A673 (cell line): Measurements from ENCODE around the gene PRPF38B. TPM values are rescaled to one million over a fixed set of nuclear protein-coding genes. Genes with fewer than 3 reads are reported as not detected.

ENCODE experiments used
- BruUV-seq: library from RNA; stranded (reverse); fragments of 400-500 nt; replicated peaks from 2 replicates; lab custom pipeline; 2021; lab: Mats Ljungman, UMichigan
- CTCF ChIA-PET: fragments of 300-600 bp; sonication (Branson Sonifier 250); formaldehyde crosslinking; loops from one replicate; lab custom pipeline; 2022; ENCODE audit warnings: antibody characterized with exemption; lab: Charles Lee
- POLR2A ChIA-PET: fragments of 300-600 bp; sonication (Branson Sonifier 250); formaldehyde crosslinking; loops from one replicate; lab custom pipeline; 2022; ENCODE audit warnings: antibody characterized with exemption; ENCODE audit not compliant: low non-redundant PET; lab: Charles Lee
- DNase-seq: peaks from one replicate; pipeline ENCODE4 v3.0.0-alpha.2; 2015; ENCODE audit warnings: low spot score
- H3K27ac ChIP-seq: fragments of 200-600 bp; sonication (generic); 2 replicates; pipeline ENCODE4 v1.5.1; 2016; ENCODE audit warnings: mixed run types, low read depth, mild to moderate bottlenecking, mixed read lengths, antibody characterized with exemption, low read length; ENCODE audit not compliant: poor library complexity, severe bottlenecking
- H3K27me3 ChIP-seq: fragments of 200-600 bp; sonication (generic); replicated peaks from 2 replicates; pipeline ENCODE4 v1.6.1; 2017; ENCODE audit warnings: mixed run types, low read depth, mild to moderate bottlenecking, mixed read lengths, antibody characterized with exemption, low read length; ENCODE audit not compliant: insufficient read depth, poor library complexity
- H3K36me3 ChIP-seq: fragments of 200-600 bp; sonication (generic); 2 replicates; pipeline ENCODE4 v1.6.1; 2016; ENCODE audit warnings: mixed run types, mild to moderate bottlenecking, mixed read lengths, antibody characterized with exemption, low read length; ENCODE audit not compliant: insufficient read depth, poor library complexity, severe bottlenecking
- H3K4me1 ChIP-seq: fragments of 200-600 bp; sonication (generic); 2 replicates; pipeline ENCODE4 v1.6.1; 2017; ENCODE audit warnings: mixed run types, mild to moderate bottlenecking, mixed read lengths, antibody characterized with exemption, low read length; ENCODE audit not compliant: insufficient read depth, poor library complexity, severe bottlenecking
- H3K4me3 ChIP-seq: fragments of 200-600 bp; sonication (generic); 2 replicates; pipeline ENCODE4 v1.5.1; 2016; ENCODE audit warnings: low read depth, mixed run types, mild to moderate bottlenecking, mixed read lengths, low read length; ENCODE audit not compliant: poor library complexity, severe bottlenecking
- H3K9me3 ChIP-seq: fragments of 200-600 bp; sonication (generic); 2 replicates; pipeline ENCODE4 v1.6.1; 2016; ENCODE audit warnings: mixed run types, low read depth, mild to moderate bottlenecking, mixed read lengths, antibody characterized with exemption, low read length; ENCODE audit not compliant: poor library complexity, severe bottlenecking
- CTCF ChIP-seq: fragments of 300-800, 200-600 bp; sonication (generic); conservative IDR thresholded peaks from 2 replicates; pipeline ENCODE4 v1.5.1; 2017; ENCODE audit warnings: low read depth, mild to moderate bottlenecking, antibody characterized with exemption, low read length, moderate library complexity, mixed read lengths
- EZH2 ChIP-seq: fragments of 200-600 bp; sonication (generic); IDR thresholded peaks from 2 replicates; pipeline ENCODE4 v1.6.1; 2017; ENCODE audit warnings: borderline replicate concordance, low read depth, mild to moderate bottlenecking, mixed read lengths, antibody characterized with exemption, low read length; ENCODE audit not compliant: poor library complexity, severe bottlenecking
- intact Hi-C: fragments of 100-400 bp; cut with micrococcal nuclease; formaldehyde crosslinking; loops from one replicate; pipeline ENCODE4 v1.10.0; 2022; ENCODE audit not compliant: unreplicated experiment
- total RNA-seq: library from RNA; stranded (reverse); gene quantifications from 2 replicates; pipeline ENCODE4 v1.2.3, GENCODE V29; 2021

The PRPF38B gene
- total RNA-seq, 1 experiment from 2014 or later: 59.5 TPM

- BruUV-seq: no TSS peak
- H3K4me3 ChIP-seq: no peak overlapping the region
- no peaks in the 10 kb centered on the region for H3K9me3 ChIP-seq
- ChIA-PET POLR2A (no interaction called here), CTCF (no interaction called here)
- peaks cover 4% of the 10 kb centered on the region for H3K4me1 ChIP-seq
- no peak for TF ChIP-seq EZH2
- TF ChIP-seq CTCF: no peak
- no peak for DNase-seq
- no peaks in the 10 kb centered on the region for H3K36me3 ChIP-seq
- H3K27ac ChIP-seq: no peak overlapping the region
- no peaks in the 10 kb centered on the region for H3K27me3 ChIP-seq
- intact Hi-C loops: no loop called here
Measured at GRCh38 chr1:108686614-108687313, 5.3 kb upstream of the PRPF38B start.

- no peaks in the 10 kb centered on the region for H3K27me3 ChIP-seq
- intact Hi-C loops: loop anchor here (10.0 kb wide), 1 partner anchor 203 kb away; no protein-coding TSS in a partner anchor
- H3K27ac ChIP-seq: peak overlapping the region; percentile 94
- H3K4me3 ChIP-seq: peak overlapping the region; percentile 77
- no peak for TF ChIP-seq CTCF
- no peak for TF ChIP-seq EZH2
- TSS peak; percentile 88 for BruUV-seq
- ChIA-PET POLR2A (interaction anchor here (0.7 kb wide), 1 partner anchor 541 kb away, joined by 3 read pairs; no protein-coding TSS in a partner anchor), CTCF (interaction anchor here (1.2 kb wide), 1 partner anchor 131 kb away, joined by 3 read pairs; the partner anchor contains the start of gene EEIG2)
- no peaks in the 10 kb centered on the region for H3K9me3 ChIP-seq
- peaks cover 16% of the 10 kb centered on the region for H3K36me3 ChIP-seq
- peaks cover 19% of the 10 kb centered on the region for H3K4me1 ChIP-seq
- no peak for DNase-seq
Measured at GRCh38 chr1:108691128-108691941, 775 bp upstream of the PRPF38B start.

GRCh38 chr1:108692724-108693655 lies 880 bp downstream of the PRPF38B start:
- POLR2A ChIA-PET: interaction anchor here (0.5 kb wide), 1 partner anchor 170 kb away, joined by 13 read pairs; no protein-coding TSS in a partner anchor
- BruUV-seq: no TSS peak
- intact Hi-C loops: loop anchor here (2.0 to 10.0 kb wide), 2 partner anchors 54 to 202 kb away; partner anchors contain the start of gene STXBP3
- peak overlapping the region; percentile 77 for H3K4me3 ChIP-seq
- no peaks in the 10 kb centered on the region for H3K9me3 ChIP-seq
- CTCF ChIA-PET: interaction anchor here (0.6 to 1.2 kb wide), 2 partner anchors 133 to 417 kb away, joined by 3 read pairs; partner anchors contain the start of gene EEIG2
- H3K36me3 ChIP-seq: peaks cover 32% of the 10 kb centered on the region
- H3K27me3 ChIP-seq: no peaks in the 10 kb centered on the region
- H3K27ac ChIP-seq: peak overlapping the region; percentile 94
- peak; percentile 68 for DNase-seq
- peak; percentile 22; the same call in 1 of the 2 replicates for TF ChIP-seq CTCF
- no peak for TF ChIP-seq EZH2
- peaks cover 16% of the 10 kb centered on the region for H3K4me1 ChIP-seq
